Dermis blood vessel endothelial cell (primary cell): ENCODE measurements around the gene KMT5C. TPM values are rescaled to one million over a fixed set of nuclear protein-coding genes. Genes with fewer than 3 reads are reported as not detected.

Source experiments
- DNase-seq: peaks from one replicate; pipeline ENCODE4 v3.0.0; 2010
- total RNA-seq: library from RNA; depleted of rRNA; stranded (reverse); fragments of >200 nt; gene quantifications from 2 replicates; pipeline ENCODE4 v1.2.3, GENCODE V29; 2014

Gene KMT5C
- total RNA-seq, 1 donor from 2014 or later = 6.1 TPM

DNA sequence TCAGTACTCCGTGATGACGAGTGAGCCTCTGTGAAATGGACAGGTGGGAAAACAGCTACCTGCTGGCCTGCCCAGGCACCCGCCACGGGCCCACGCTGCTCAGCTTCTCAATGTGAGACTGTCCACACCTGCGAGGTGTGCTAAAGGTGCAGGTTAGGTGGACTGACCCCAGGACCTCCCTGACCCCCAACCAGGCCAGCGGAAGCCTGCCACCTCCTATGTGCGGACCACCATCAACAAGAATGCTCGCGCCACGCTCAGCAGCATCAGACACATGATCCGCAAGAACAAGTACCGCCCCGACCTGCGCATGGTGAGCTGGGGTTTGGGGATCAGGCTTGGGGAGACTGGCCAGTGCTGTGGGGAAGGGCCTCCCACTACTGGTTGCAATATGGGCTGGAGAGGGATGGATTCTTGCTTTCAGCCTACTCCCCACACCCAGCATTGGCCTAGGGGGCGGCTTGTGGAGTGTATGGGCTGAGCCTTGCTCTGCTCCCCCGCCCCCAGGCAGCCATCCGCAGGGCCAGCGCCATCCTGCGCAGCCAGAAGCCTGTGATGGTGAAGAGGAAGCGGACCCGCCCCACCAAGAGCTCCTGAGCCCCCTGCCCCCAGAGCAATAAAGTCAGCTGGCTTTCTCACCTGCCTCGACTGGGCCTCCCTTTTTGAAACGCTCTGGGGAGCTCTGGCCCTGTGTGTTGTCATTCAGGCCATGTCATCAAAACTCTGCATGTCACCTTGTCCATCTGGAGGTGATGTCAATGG is 48.2 kb downstream of the KMT5C start:
- no peak for DNase-seq

DNA sequence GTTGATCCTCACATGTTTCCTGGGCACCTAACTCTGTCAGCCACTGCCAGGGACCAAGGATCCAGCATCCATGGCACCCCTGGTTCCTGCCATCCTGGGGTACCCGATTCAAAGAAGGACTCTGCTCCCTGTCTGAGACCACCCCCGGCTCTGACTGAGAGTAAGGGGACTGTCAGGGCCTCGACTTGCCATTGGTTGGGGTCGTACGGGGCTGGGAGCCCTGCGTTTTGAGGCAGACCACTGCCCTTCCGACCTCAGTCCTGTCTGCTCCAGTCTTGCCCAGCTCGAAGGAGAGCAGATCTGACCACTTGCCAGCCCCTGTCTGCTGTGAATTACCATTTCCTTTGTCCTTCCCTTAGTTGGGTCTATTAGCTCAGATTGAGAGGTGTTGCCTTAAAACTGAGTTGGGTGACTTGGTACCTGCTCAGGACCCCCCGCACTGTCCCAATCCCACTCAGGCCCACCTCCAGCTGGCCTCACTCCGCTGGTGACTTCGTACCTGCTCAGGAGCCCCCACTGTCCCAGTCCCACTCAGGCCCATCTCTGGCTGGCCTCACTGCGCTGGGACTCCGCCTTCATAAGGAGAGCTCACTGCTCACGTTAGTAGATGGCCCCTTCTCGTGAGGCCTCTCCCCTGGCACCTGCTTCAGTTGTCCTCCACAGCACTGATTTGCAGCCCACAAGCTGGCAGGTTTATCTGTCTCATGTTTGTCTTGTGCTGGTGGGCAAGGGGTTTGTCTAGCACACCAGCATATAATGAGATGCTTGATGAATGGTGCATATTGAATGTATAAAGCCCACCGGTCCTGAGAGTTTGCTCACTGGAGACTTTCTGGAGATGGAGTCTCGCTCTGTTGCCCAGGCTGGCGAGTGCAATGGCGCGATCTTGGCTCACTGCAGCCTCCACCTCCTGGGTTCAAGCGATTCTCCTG is 50.0 kb downstream of the KMT5C start:
- DNase-seq = no peak

DNA sequence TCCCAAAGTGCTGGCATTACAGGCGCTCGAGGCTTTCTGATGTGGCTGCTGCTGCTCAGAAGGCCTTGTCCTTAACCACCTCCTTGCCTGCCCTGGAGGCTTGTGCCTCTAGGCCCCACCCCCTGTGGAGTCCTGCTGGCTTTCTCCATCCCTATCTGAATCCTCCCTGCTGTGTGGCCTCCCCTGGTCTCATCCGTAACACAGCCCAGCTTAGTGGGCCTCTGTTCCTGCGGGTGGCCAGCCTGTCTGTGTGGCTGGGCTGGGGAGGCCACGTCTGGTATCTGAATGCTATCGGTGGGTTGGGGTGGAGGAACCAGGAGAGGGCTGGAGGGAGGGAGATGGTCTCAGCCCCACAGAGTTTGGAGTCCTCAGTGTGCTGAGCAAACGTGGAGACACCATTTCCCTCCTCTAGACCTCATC is 50.8 kb downstream of the KMT5C start:
- DNase-seq = no peak

DNA sequence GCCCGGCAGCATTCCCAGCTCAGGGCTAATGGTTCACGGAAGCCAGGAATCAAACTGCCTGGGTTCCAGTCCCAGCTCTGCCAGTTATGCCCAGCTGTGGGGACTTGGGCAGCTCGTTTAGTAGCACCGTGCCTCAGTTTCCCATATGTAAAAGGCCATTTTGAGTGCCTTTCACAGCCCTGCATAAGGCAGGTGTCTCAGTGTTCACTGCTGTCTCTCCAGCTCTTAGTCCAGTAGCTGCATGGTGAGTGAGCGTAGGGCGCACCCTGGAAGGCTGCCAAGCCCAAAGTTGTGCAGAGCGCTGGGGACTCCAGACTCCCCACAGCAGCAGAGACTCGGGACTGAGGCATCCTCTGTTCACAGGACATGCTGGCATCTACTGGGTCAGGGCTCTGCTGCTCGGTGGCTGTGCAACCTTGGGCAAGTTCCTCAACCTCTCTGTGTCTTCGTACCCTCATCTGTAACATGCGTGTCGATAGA is 51.6 kb downstream of the KMT5C start:
- no peak for DNase-seq

DNA sequence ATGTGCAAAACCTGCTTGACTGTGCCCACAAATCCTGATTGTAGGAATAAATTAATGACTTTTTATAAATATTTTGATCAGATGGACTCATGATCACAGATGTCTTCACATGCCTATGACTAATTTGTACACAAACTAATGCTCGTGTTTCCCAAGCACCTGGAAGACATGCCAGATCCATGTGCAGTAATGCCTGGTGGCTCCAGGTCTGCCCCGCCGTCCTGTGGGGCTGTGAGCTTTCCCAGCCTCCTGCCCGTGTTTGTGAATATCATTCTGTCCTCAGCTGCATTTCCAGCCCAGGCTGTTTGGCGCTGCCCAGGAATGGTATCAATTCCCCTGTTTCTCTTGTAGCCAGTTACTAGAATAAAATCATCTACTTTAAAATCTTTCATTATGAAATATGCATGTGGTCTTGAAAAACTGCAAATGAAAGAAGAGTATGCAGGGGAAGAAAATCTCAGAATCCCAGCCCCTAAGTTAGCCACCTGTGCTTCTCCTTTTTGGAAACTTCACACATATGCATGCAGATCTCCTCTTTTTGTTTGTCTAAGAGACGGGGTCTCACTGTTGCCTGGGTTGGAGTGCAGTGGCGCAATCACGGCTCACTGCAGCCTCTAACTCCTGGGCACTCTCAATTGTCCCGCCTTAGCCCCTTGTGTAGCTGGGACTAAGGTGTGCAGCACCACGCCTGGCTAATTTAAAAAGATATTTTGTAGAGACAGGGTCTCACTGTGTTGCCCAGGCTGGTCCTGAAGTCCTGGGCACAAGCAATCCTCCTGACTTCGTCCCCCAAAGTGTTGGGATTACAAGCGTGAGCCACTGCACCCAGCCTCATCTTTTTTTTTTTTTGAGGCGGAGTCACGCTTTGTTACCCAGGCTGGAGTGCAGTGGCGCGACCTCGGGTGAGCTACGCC is 52.3 kb downstream of the KMT5C start:
- DNase-seq = no peak

DNA sequence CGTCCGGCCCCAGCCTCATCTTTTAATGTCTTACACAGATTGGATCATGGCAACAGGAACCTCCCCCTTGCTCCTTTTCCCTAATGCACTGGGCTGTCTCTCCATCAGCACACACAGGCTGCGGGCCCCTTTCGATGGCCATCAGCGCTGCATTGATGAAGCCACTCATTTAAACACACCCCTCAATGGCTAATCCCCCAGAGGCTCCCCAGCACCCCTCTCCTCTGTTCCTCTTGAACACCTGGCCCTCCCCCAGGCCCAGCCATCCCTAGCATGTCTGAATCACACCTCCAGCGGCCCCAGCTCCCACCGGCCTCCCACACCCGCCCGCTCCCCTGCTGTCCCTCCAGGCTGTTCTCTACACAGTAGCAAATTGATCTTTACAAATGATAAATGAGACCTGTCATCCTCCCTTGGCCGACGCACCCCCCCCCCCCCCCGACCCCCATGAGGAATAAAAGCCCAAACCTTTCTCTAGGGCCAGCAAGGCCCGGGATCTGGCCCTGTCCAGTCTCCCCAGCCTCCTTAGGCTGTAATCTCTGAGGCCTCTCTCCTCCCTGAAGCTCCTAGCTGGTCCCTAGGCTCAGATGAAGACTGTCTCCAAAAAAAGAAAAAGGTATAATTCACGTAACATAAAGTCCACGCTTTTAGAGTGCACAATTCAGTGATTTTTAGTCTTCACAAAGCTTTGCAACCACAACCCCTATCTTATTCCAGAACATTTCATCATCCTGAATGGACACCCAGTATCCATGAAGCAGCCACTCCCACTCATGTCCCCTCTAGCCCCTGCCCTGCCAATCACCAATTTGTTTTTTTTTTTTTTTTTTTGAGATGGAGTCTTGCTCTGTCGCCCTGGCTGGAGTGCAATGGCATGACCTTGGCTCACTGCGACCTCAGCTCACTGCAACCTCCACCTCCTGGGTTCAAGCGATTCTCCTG is 53.4 kb downstream of the KMT5C start:
- DNase-seq = no peak

Other genes with a start within 250 kb of the KMT5C start
- gene PPP1R12C, start 222.2 kb upstream of the KMT5C start, total RNA-seq = 37.4 and 40.3 TPM in 2 replicates
- 0.60 and 1.7 TPM in 2 replicates for gene TNNT1, start 190.7 kb upstream of the KMT5C start, total RNA-seq
- gene TNNI3, start 182.1 kb upstream of the KMT5C start, total RNA-seq = not detected in 2 replicates
- gene DNAAF3, start 173.3 kb upstream of the KMT5C start, total RNA-seq = 0.34 and 0.42 TPM in 2 replicates
- not detected in 2 replicates for gene SYT5, start 159.6 kb upstream of the KMT5C start, total RNA-seq
- gene PTPRH, start 130.4 kb upstream of the KMT5C start, total RNA-seq = 0.17 and 0.19 TPM in 2 replicates
- gene TMEM86B, start 111.1 kb upstream of the KMT5C start, total RNA-seq = 1.0 and 1.1 TPM in 2 replicates
- gene PPP6R1, start 80.9 kb upstream of the KMT5C start, total RNA-seq = 23.8 and 54.5 TPM in 2 replicates
- 23.5 and 41.4 TPM in 2 replicates for gene HSPBP1, start 59.8 kb upstream of the KMT5C start, total RNA-seq
- 0.79 and 2.2 TPM in 2 replicates for gene BRSK1, start 55.9 kb upstream of the KMT5C start, total RNA-seq
- not detected in 2 replicates for gene TMEM150B, start 14.5 kb upstream of the KMT5C start, total RNA-seq
- not detected in 2 replicates for gene COX6B2, start 14.8 kb downstream of the KMT5C start, total RNA-seq
- gene GARIN5B, start 23.4 kb downstream of the KMT5C start, total RNA-seq = not detected in 2 replicates
- 0.17 TPM in 1 of 2 replicates, not detected in the other for gene IL11, start 30.6 kb downstream of the KMT5C start, total RNA-seq
- not detected in 2 replicates for gene TMEM190, start 37.0 kb downstream of the KMT5C start, total RNA-seq
- gene TMEM238, start 44.4 kb downstream of the KMT5C start, total RNA-seq = 0.34 and 1.0 TPM in 2 replicates
- 257 and 280 TPM in 2 replicates for gene RPL28, start 46.1 kb downstream of the KMT5C start, total RNA-seq
- gene UBE2S, start 67.9 kb downstream of the KMT5C start, total RNA-seq = 47.8 and 96.0 TPM in 2 replicates
- gene SHISA7, start 103.4 kb downstream of the KMT5C start, total RNA-seq = not detected in 2 replicates
- 56.2 and 76.5 TPM in 2 replicates for gene ISOC2, start 121.8 kb downstream of the KMT5C start, total RNA-seq
- not detected in 2 replicates for gene C19orf85, start 124.9 kb downstream of the KMT5C start, total RNA-seq
- gene ZNF628, start 136.7 kb downstream of the KMT5C start, total RNA-seq = 1.4 and 3.3 TPM in 2 replicates
- 8.7 and 14.5 TPM in 2 replicates for gene NAT14, start 145.3 kb downstream of the KMT5C start, total RNA-seq
- gene SSC5D, start 148.6 kb downstream of the KMT5C start, total RNA-seq = 0.19 and 0.51 TPM in 2 replicates
- not detected in 2 replicates for gene SBK2, start 197.3 kb downstream of the KMT5C start, total RNA-seq
- 0.17 and 0.74 TPM in 2 replicates for gene SBK3, start 205.7 kb downstream of the KMT5C start, total RNA-seq
- gene ZNF579, start 241.0 kb downstream of the KMT5C start, total RNA-seq = 3.2 and 6.7 TPM in 2 replicates